ENCODE measurements around the gene LRRC59. TPM values are rescaled to one million over a fixed set of nuclear protein-coding genes. Genes with fewer than 3 reads are reported as not detected.

LRRC59 gene
- 10 to 100 TPM; 57.6 to 63.6 TPM for total RNA-seq

- DNase-seq (peak; percentile 95 to 98), ATAC-seq (replicated peaks in 1 of 2) (peak; percentile 99)
- Mint-ChIP-seq H3K4me1 (ENCODE audit: low read depth) (peaks cover 38% of the 10 kb centered on the region), H3K36me3 (ENCODE audit: insufficient read depth in 2 of 2) (peaks cover 7 to 18% of the 10 kb centered on the region in 2 donors), H3K4me3 (peak within 1 kb of the TSS; percentile 82 to 98), H3K9me3 (no peaks in the 10 kb centered on the region), H3K27ac (peak within 1 kb of the TSS; percentile 51), H3K27me3 (ENCODE audit: low read depth) (no peaks in the 10 kb centered on the region)
Observed at GRCh38 chr17:50397111-50397918, at the start of gene LRRC59. TSS of gene LRRC59 (minus strand) at chr17:50397523. CDS start at chr17:50397317, 206 bp downstream.

GRCh38 chr17:50445730-50446325 lies 48.5 kb upstream of the LRRC59 start:
- H3K9me3 Mint-ChIP-seq: no peaks in the 10 kb centered on the region
- H3K27ac Mint-ChIP-seq: no peak overlapping the region
- no peaks in the 10 kb centered on the region for H3K27me3 Mint-ChIP-seq (ENCODE audit: low read depth)
- DNase-seq (no peak), ATAC-seq (replicated peaks in 1 of 2) (no peak)
- H3K36me3 Mint-ChIP-seq (ENCODE audit: insufficient read depth in 2 of 2): no peaks in the 10 kb centered on the region
- no peak overlapping the region for H3K4me3 Mint-ChIP-seq
- H3K4me1 Mint-ChIP-seq (ENCODE audit: low read depth): no peaks in the 10 kb centered on the region

GRCh38 chr17:50444841-50445715 lies 47.8 kb upstream of the LRRC59 start:
- no peak for ATAC-seq (replicated peaks in 1 of 2)
- H3K4me3 Mint-ChIP-seq: no peak overlapping the region
- no peaks in the 10 kb centered on the region for H3K36me3 Mint-ChIP-seq (ENCODE audit: insufficient read depth in 2 of 2)
- DNase-seq: no peak
- H3K27ac Mint-ChIP-seq: no peak overlapping the region
- H3K9me3 Mint-ChIP-seq: no peaks in the 10 kb centered on the region
- no peaks in the 10 kb centered on the region for H3K4me1 Mint-ChIP-seq (ENCODE audit: low read depth)
- H3K27me3 Mint-ChIP-seq (ENCODE audit: low read depth): no peaks in the 10 kb centered on the region

- DNase-seq (no peak), ATAC-seq (replicated peaks in 1 of 2) (no peak)
- Mint-ChIP-seq H3K4me1 (ENCODE audit: low read depth) (no peaks in the 10 kb centered on the region), H3K4me3 (no peak overlapping the region), H3K27ac (no peak overlapping the region), H3K27me3 (ENCODE audit: low read depth) (no peaks in the 10 kb centered on the region), H3K9me3 (no peaks in the 10 kb centered on the region), H3K36me3 (ENCODE audit: insufficient read depth in 2 of 2) (no peaks in the 10 kb centered on the region)
Observed at GRCh38 chr17:50443505-50443974, 46.2 kb upstream of the LRRC59 start.

- Mint-ChIP-seq H3K27me3 (ENCODE audit: low read depth) (no peaks in the 10 kb centered on the region), H3K27ac (no peak overlapping the region), H3K36me3 (ENCODE audit: insufficient read depth in 2 of 2) (no peaks in the 10 kb centered on the region), H3K9me3 (no peaks in the 10 kb centered on the region), H3K4me1 (ENCODE audit: low read depth) (no peaks in the 10 kb centered on the region), H3K4me3 (no peak overlapping the region)
- no peak for DNase-seq
- no peak for ATAC-seq (replicated peaks in 1 of 2)
Observed at GRCh38 chr17:50440838-50441829, 43.8 kb upstream of the LRRC59 start.

GRCh38 chr17:50440172-50440837 lies 43.0 kb upstream of the LRRC59 start:
- no peak overlapping the region for H3K4me3 Mint-ChIP-seq
- no peaks in the 10 kb centered on the region for H3K27me3 Mint-ChIP-seq (ENCODE audit: low read depth)
- ATAC-seq (replicated peaks in 1 of 2) (no peak), DNase-seq (no peak)
- H3K27ac Mint-ChIP-seq: no peak overlapping the region
- no peaks in the 10 kb centered on the region for H3K4me1 Mint-ChIP-seq (ENCODE audit: low read depth)
- no peaks in the 10 kb centered on the region for H3K9me3 Mint-ChIP-seq
- no peaks in the 10 kb centered on the region for H3K36me3 Mint-ChIP-seq (ENCODE audit: insufficient read depth in 2 of 2)

GRCh38 chr17:50439008-50439407 lies 41.7 kb upstream of the LRRC59 start:
- H3K27me3 Mint-ChIP-seq (ENCODE audit: low read depth): no peaks in the 10 kb centered on the region
- no peaks in the 10 kb centered on the region for H3K4me1 Mint-ChIP-seq (ENCODE audit: low read depth)
- no peaks in the 10 kb centered on the region for H3K36me3 Mint-ChIP-seq (ENCODE audit: insufficient read depth in 2 of 2)

GRCh38 chr17:50437409-50437808 lies 40.1 kb upstream of the LRRC59 start:
- Mint-ChIP-seq H3K9me3 (no peaks in the 10 kb centered on the region), H3K4me1 (ENCODE audit: low read depth) (no peaks in the 10 kb centered on the region), H3K36me3 (ENCODE audit: insufficient read depth in 2 of 2) (no peaks in the 10 kb centered on the region), H3K4me3 (no peak overlapping the region), H3K27ac (no peak overlapping the region), H3K27me3 (ENCODE audit: low read depth) (no peaks in the 10 kb centered on the region)
- DNase-seq (no peak), ATAC-seq (replicated peaks in 1 of 2) (no peak)

More at GRCh38 chr17:50439008-50439407, 41.7 kb upstream of the LRRC59 start:
- Mint-ChIP-seq H3K9me3 (no peaks in the 10 kb centered on the region), H3K27ac (no peak overlapping the region), H3K4me3 (no peak overlapping the region)
- DNase-seq (no peak), ATAC-seq (replicated peaks in 1 of 2) (no peak)

- Mint-ChIP-seq H3K4me3 (no peak overlapping the region), H3K27me3 (ENCODE audit: low read depth) (no peaks in the 10 kb centered on the region), H3K4me1 (ENCODE audit: low read depth) (peaks cover 8% of the 10 kb centered on the region), H3K36me3 (ENCODE audit: insufficient read depth in 2 of 2) (no peaks in the 10 kb centered on the region), H3K27ac (no peak overlapping the region), H3K9me3 (no peaks in the 10 kb centered on the region)
- no peak for DNase-seq
- no peak for ATAC-seq (replicated peaks in 1 of 2)
Observed at GRCh38 chr17:50432125-50432762, 34.9 kb upstream of the LRRC59 start.

GRCh38 chr17:50430821-50431618 lies 33.7 kb upstream of the LRRC59 start:
- H3K4me3 Mint-ChIP-seq: no peak overlapping the region
- H3K27ac Mint-ChIP-seq: no peak overlapping the region
- ATAC-seq (replicated peaks in 1 of 2) (no peak), DNase-seq (no peak)
- no peaks in the 10 kb centered on the region for H3K36me3 Mint-ChIP-seq (ENCODE audit: insufficient read depth in 2 of 2)
- H3K4me1 Mint-ChIP-seq (ENCODE audit: low read depth): peaks cover 17% of the 10 kb centered on the region
- H3K9me3 Mint-ChIP-seq: no peaks in the 10 kb centered on the region
- no peaks in the 10 kb centered on the region for H3K27me3 Mint-ChIP-seq (ENCODE audit: low read depth)

GRCh38 chr17:50429793-50430192 lies 32.5 kb upstream of the LRRC59 start:
- no peaks in the 10 kb centered on the region for H3K9me3 Mint-ChIP-seq
- H3K4me3 Mint-ChIP-seq: no peak overlapping the region
- H3K4me1 Mint-ChIP-seq (ENCODE audit: low read depth): peaks cover 27% of the 10 kb centered on the region

More at GRCh38 chr17:50429793-50430192, 32.5 kb upstream of the LRRC59 start:
- DNase-seq (no peak), ATAC-seq (replicated peaks in 1 of 2) (no peak)
- no peaks in the 10 kb centered on the region for H3K36me3 Mint-ChIP-seq (ENCODE audit: insufficient read depth in 2 of 2)
- no peak overlapping the region for H3K27ac Mint-ChIP-seq
- no peaks in the 10 kb centered on the region for H3K27me3 Mint-ChIP-seq (ENCODE audit: low read depth)

Measured in activated T-cell treated with anti-CD3 and anti-CD28 coated beads, Interleukin-2, amount 50 U/mL, for 72 hours (primary cell).